NB4 (cell line): ENCODE data around the gene NIPAL3.

ENCODE experiments used
- CTCF ChIP-seq: IDR thresholded peaks from one replicate; pipeline ENCODE4 v1.5.1; 2012; ENCODE audit warnings: low read depth, low read length
- POLR2A ChIP-seq: IDR thresholded peaks from 2 replicates; pipeline ENCODE4 v1.6.1; 2011; ENCODE audit warnings: mild to moderate bottlenecking; ENCODE audit not compliant: insufficient read length; ENCODE audit errors: extremely low read depth

GRCh38 chr1:24441480-24441879 is 25.9 kb downstream of the NIPAL3 start:
- no peak for TF ChIP-seq CTCF
- TF ChIP-seq POLR2A = no peak
